Head of caudate nucleus (tissue), 42 donors: ENCODE measurements around the gene MCAM.
A peak's percentile ranks its signal among the peaks of the same experiment; 100 is the strongest.

Source experiments
- DNase-seq, 42 donors: peaks; one replicate each; pipeline versions ENCODE4 v3.0.0 to v3.0.0-alpha.2; 2020 to 2021; ENCODE audit warnings: mixed read lengths in 7 of 42
- intact Hi-C: fragments of 100-400 bp; cut with DNase I; formaldehyde crosslinking; loops from one replicate; pipeline ENCODE4 v1.15.0; 2022

Gene MCAM

DNA sequence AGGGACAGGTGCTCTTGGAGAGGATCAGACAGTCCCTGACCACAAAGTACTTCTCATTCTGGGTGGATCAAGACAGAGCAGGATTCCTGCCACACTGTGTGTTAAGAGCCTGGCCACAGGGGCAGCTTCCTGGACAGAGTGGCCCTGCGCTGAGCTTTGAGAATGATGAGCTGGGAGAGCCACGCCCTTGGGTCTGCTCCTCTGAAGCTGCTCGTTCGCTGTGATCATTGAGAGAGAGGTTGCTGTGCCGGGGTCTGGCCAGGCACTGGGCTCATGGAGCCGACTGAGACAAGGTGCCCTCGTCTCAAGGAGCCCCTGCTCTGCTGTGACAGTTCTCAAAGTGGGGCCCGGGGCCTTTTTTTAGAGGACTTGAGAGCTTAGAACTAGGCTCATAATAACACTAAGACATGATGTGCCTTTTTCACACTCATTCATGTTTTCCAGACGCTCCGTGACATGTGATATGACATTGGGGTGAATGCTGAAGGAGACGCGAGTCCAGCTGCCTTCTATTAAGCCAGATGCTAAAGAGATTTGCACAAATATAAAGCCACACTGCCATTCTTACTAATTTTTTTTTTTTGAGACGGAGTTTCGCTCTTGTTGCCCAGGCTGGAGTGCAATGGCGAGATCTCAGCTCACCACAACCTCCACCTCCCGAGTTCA lies 31.1 kb upstream of the MCAM start:
- intact Hi-C loops = no loop called here
- DNase-seq = no peak

DNA sequence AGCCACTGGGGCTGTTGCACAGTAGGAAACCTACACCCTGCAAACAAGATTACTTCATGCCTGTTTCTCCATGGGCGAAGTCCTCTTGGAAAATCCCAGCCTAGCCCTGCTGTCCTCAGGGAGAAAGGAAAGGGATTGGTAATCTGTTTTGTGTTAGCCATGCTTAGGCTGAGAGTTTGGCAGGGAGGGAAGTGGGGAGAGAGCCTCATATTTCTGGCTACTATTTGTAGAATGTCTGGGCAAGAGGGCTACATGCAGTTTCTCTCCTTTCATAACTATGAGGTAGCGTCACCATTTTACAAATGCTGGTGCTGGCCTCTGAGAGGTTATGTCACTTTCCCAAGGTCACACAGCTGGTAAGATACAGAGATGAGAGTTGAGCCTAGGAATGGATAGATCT lies 30.3 kb upstream of the MCAM start:
- intact Hi-C loops = no loop called here
- no peak for DNase-seq

- DNase-seq = no peak
- intact Hi-C loops = no loop called here
Observed at GRCh38 chr11:119346605-119347004, 29.7 kb upstream of the MCAM start, which contains the start of gene MFRP. Gene MFRP (minus strand): TSS chr11:119346705. CDS start chr11:119346513, 192 bp downstream.

- DNase-seq = no peak
- intact Hi-C loops = no loop called here
Observed at GRCh38 chr11:119345685-119346084, 28.8 kb upstream of the MCAM start.

DNA sequence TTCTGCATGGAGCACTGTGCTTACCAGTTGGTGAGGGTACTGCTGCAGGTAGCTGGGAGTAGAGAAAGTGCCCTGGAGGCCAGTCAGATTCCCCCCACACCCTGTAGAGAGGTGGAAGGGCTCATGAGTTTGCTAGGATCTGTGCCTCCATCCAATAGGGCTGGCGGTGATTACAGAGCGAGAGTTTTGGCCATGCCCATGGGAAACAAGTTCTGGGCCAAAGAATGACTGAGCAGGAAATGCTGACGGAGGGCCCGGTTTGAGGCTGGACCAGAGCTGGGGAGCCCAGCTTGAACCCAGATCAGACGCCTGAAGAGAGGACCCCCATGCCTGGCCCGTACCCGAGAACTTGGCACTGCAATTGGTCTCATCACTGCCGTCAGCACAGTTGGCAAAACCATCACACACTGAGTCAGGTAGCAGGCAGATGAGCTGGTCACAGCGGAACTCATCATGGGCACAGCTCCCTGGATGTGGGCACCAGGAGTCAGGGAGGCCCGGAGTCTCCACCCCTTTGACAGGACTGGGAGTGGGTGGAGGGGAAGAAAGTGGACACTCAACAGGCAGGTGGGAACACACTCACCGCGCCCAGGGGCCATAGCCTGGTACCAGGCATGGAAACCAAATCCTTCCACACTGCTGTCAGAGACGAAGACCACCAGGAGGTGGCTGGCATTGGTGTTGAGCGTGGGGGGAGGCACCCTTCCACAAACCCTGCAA lies 27.5 kb upstream of the MCAM start:
- intact Hi-C loops = no loop called here

GRCh38 chr11:119343726-119344125 lies 26.8 kb upstream of the MCAM start:
- intact Hi-C loops = no loop called here
- no peak for DNase-seq

More for the DNA sequence above, 27.5 kb upstream of the MCAM start:
- no peak for DNase-seq

DNA sequence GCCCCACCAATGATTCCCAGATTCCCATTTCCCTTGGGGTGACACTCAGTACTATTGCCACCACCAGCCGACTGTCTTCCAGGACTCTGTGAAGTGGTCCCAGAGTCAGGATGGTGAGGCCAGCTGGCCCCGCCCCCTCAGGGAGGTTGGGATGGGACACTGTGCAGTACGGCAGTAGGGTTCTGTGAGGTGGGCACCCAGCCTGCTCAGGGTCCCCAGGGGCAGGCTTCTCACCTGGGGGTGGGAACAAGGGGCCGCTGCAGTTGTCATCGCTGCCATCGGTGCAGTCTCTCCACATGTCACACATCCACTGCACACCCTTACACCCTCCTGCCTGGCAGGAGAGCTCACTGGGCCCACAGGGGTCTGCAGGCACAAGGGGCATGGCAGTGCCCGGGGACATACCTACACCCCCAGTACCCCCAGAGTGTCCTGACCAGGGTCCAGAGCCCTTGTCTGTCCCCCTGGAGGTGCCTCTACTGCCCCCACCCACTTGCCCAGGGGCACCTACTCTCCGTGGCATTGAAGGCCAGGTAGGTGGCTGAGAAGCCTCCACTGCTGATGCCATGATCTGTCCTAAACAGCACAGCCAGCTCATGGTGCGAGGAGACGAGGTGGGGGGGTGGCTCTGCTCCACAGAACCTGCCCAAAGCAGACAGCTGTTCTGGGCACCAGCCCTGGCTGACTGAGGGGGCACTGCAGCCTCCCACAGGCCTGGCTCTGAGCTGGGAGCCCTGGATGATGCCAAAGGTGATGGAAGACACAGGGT lies 25.6 kb upstream of the MCAM start:
- intact Hi-C loops = no loop called here
- no peak for DNase-seq

DNA sequence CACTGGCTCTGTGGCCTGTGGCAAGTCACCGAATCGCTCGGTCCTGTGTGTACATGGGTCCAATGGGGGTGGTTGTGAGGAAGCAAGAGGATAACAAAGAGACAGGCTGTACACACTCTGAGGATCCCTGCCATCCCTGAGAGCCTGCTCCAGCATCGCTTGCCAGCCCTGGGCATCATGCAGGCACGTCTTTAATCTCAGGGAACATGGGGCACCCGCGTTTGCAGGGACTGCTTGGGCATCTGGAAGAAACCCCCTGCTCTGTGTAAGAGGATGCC lies 25.0 kb upstream of the MCAM start:
- DNase-seq = peak in 1 of 42 donors; percentile 46
- intact Hi-C loops = no loop called here

- intact Hi-C loops = no loop called here
- DNase-seq = peak in 6 of 42 donors; percentile 16 to 76 (median 28)
Observed at GRCh38 chr11:119341222-119342022, 24.5 kb upstream of the MCAM start.

DNA sequence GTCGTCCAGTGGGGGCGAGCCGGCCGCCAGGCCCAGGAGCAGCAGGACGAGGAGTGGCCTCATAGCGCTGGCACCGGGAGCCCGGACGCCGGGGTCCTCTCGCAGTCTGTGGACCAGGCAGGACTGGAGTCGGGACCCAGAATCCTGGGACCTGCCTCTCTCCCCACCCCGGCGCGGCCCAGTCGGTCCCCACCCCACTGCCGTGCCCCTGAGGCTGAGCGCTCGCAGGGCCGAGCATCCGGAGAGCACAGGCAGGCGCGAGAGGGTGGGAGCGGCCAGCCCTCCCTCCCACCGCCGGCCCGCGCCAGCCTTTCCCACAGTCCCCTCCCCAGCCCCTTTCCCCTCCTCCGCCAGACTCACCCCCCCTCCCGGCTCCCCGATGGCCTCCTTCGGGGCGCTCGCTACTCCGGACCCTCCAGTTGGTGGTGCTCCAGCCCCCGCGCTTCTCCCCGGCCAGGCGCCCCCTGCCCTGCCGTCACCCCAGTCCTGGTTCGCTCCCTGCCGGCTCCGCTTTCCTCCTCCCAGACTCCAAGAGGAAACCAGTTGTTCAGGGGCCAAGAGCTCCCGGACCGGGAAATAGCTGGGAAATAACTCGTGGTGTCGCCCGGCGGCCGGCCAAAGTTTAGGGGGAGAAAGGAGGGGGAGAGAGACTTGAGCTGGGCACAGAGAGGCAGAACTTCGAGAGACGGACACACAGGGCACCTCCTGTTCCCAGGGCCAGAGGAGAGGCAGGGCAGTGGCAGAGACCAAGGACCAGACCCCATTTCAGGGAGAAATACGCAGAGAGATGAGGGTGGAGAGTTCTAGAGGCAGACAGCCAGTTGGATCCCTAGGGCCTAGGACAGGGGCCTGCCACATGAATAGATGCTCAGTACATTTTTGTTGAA lies 23.6 kb upstream of the MCAM start, which contains the start of gene C1QTNF5:
Gene C1QTNF5 (minus strand): TSS at position 549 of the 887 bp plus-strand sequence. CDS start 486 bp downstream, at position 63.
- DNase-seq = peak in 35 of 42 donors; percentile 58 to 88 (median 75)

DNA sequence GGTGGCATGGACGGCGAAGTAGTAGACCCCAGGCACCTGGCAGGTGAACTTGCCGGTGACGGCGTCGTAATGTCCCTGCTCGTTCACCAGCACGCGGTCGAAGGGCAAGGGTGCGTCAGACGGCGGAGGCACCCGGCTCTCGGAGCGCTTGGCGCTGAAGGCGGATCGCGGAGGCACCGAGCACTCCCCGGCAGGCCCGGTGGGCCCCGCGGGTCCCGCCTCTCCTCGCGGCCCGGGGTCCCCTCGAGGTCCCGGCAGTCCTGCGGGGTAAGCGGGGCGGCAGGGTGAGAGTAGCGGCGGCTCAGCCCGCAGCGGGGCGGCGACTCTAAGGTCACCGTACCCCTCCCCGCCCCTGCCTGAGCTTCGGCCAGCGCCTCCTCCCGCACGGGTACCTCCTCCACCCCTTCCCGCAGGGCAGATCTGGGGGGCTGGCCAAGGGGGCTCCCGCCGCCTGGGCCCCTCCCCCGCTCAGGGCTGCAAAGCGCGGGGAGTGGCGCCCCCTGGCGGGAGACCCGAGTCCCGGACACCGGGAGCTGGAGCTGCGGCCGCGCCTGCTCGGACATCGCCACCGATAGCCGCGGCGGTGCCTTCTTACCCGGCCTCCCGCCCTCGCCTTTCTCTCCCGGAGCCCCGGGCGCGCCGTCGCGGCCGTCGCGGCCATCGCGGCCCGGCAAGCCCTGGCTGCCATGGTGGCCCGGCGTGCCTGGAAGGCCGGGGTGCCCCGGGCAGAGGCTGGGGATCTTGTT lies 22.8 kb upstream of the MCAM start:
- DNase-seq = peak in 40 of 42 donors; percentile 62 to 93 (median 82)
- intact Hi-C loops = loop anchor here (5.0 kb wide), 1 partner anchor 33 kb away; no protein-coding TSS in a partner anchor

More for the DNA sequence above, 23.6 kb upstream of the MCAM start, which contains the start of gene C1QTNF5:
- intact Hi-C loops = no loop called here

DNA sequence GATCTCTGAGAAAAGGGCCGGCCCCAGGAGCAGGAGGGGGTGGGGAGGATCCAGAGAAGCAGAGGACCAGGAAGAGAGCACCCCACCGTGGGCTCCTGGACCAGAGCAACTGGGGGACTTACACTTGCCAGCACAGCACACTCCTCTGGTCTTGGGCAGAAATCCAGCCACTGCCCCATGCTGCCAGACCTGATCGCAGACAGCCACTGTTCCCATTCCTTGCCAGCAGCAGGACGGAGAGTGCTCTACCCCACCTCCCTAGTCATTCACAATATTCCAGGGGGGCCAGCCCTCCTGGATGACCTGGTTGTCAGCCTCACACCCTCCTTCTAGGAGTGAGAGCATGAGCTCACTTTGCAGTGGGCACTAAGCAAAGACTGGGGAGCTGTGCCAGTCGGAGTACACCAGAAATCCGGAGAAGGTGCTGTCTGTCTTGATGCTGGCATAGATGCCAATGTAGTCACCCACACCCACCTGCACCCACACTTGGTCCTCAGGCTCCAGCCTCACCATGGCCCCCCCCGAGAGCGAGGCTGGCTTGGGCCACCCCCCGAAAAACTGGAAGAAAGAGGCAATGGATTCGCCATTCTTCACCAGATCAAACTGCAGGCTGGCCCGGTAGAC lies 22.1 kb upstream of the MCAM start:
- peak in 2 of 42 donors; percentile 25 to 31 for DNase-seq
- intact Hi-C loops = loop anchor here (5.0 kb wide), 1 partner anchor 33 kb away; no protein-coding TSS in a partner anchor

DNA sequence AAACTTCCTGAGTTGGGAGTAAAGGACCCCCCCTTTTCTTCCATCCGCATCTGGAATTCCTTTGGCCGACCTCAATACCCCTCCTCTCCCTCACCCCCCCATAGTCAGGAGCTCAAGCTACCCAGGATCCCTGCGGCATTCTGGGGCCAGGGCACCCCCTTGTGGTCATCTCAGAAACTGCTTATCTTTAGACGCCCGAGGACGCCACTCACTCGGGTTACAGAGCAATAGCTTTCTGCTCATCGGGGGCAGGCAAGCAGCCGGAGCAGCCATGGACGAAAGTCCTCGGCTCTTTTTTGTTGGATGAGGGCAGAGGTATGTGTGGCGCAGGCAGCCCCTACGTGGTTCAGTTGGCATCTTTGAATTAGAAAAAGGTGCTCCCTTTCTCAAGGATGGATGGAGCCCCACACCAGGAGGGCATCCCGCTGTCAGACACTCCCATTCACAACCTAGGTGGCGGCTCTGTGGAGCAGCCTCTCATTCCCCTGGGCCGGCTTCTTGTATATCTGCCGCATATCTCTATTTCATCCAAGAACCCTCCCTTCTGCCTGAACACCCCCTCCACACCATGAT lies 21.5 kb upstream of the MCAM start:
- DNase-seq = peak; percentile 72 to 94 (median 86)
- intact Hi-C loops = loop anchor here (5.0 kb wide), 1 partner anchor 34 kb away; no protein-coding TSS in a partner anchor

DNA sequence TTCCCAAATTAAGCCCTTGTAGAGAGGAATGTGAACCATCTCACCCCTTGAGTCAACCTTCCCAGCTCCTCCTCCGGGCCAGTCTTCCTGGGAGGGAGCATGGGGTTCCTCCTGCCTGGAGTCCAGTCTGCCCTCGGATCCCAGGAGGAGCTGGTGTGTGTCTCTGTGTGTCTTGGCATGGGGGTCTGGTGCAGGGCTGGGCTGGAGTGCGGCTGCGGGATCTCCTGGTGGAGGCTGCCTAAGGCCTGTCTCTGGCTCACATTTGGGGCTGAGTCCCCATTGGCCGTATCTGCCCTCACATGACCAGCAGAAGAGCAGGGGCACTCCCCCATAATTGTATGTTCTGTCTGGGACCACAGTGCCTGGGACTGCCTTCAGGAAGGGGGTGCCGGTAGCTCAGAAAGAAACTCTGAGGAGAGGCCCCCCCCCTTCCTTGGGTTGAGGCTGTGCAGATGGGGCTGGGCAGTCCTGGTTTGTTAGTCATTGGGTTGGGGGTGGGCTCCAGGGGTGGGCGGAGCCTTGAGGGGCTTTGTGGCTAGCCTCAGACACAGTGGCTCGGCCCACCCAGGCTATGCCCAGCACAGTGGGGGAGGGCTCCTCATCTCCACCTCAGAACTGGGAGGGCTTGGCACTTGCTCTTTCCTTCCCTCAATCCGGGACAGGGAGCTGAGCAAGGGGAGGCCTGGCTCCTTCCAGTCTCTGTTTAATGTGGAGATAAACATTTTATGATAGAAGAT lies 20.8 kb upstream of the MCAM start:
- DNase-seq = no peak
- intact Hi-C loops = loop anchor here (5.0 kb wide), 1 partner anchor 35 kb away; no protein-coding TSS in a partner anchor

DNA sequence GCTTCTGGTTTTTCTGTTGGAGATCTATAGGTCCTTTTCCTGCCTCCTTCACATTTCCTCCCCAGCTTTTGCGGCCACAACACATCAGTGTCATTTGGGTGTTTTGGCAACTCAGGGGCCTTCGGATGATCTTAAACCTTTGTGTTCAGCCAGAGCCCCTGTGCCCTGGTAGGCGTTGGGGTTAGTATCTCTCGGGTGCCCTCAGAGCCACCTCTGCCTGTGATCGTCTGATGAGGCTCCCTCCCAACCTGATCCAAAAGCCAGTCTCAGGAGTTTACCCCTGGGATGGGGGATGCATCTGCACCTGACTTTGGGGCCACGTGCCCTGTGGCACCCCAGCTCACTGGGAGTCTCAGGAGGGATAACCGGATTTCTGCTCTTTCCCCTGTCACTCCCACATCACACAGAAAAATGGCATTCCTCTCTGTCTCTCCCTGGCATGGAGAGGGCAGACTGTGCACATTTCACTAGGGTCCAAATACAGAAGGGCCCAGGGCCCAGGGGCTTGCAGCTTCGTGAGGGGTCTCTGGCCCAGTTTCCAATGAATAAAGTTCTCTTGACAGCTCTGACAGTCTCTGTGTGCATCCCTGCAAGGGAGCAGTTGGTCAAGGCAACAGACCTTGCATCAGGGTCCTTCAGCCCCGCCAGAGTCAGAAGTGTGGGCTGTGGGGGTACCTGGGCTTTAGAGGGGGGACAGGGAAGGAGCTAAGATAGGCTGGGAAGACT lies 20.0 kb upstream of the MCAM start:
- DNase-seq = no peak
- intact Hi-C loops = loop anchor here (5.0 kb wide), 1 partner anchor 35 kb away; no protein-coding TSS in a partner anchor
